GM21529 (cell line): ENCODE measurements around the gene TGFBI.
"Not testable (repeated sequence)": the region's sequence is repeated elsewhere in the genome, so short reads cannot be mapped to it uniquely, and the experiment has no call there.

Source experiments
- ATAC-seq: cut with Tn5 transposase; IDR thresholded peaks from one replicate; pipeline ENCODE4 v1.9.1; 2021; ENCODE audit not compliant: unreplicated experiment

Gene TGFBI

GRCh38 chr5:136043968-136044610 is 15.3 kb downstream of the TGFBI start:
- ATAC-seq = no peak

- ATAC-seq = not testable (repeated sequence)
Measured at GRCh38 chr5:136045026-136045425, 16.2 kb downstream of the TGFBI start.

GRCh38 chr5:136046246-136046645 is 17.5 kb downstream of the TGFBI start:
- ATAC-seq = no peak

- no peak for ATAC-seq
Measured at GRCh38 chr5:136047858-136048257, 19.1 kb downstream of the TGFBI start.

GRCh38 chr5:136048966-136049365 is 20.2 kb downstream of the TGFBI start:
- no peak for ATAC-seq

- no peak for ATAC-seq
Measured at GRCh38 chr5:136051486-136052220, 22.9 kb downstream of the TGFBI start.

GRCh38 chr5:136052692-136053335 is 24.0 kb downstream of the TGFBI start:
- ATAC-seq = no peak

GRCh38 chr5:136053336-136054141 is 24.8 kb downstream of the TGFBI start:
- ATAC-seq = no peak

GRCh38 chr5:136054142-136055019 is 25.6 kb downstream of the TGFBI start:
- ATAC-seq = no peak

- ATAC-seq = no peak
Measured at GRCh38 chr5:136055612-136056309, 27.0 kb downstream of the TGFBI start.

- no peak for ATAC-seq
Measured at GRCh38 chr5:136056336-136056735, 27.5 kb downstream of the TGFBI start.

- no peak for ATAC-seq
Measured at GRCh38 chr5:136056771-136057335, 28.1 kb downstream of the TGFBI start.

GRCh38 chr5:136057401-136058038 is 28.7 kb downstream of the TGFBI start:
- no peak for ATAC-seq

GRCh38 chr5:136058039-136058971 is 29.5 kb downstream of the TGFBI start:
- no peak for ATAC-seq

- no peak for ATAC-seq
Measured at GRCh38 chr5:136058972-136059354, 30.2 kb downstream of the TGFBI start.

GRCh38 chr5:136060963-136061362 is 32.2 kb downstream of the TGFBI start:
- no peak for ATAC-seq

GRCh38 chr5:136061630-136062365 is 33.0 kb downstream of the TGFBI start:
- no peak for ATAC-seq
